NAMALWA (cell line): Measurements from ENCODE around the gene PIP5KL1.

Source experiments
- DNase-seq: peaks from one replicate; pipeline ENCODE4 v3.0.0-alpha.2; 2015; ENCODE audit warnings: low spot score

PIP5KL1 gene

DNA sequence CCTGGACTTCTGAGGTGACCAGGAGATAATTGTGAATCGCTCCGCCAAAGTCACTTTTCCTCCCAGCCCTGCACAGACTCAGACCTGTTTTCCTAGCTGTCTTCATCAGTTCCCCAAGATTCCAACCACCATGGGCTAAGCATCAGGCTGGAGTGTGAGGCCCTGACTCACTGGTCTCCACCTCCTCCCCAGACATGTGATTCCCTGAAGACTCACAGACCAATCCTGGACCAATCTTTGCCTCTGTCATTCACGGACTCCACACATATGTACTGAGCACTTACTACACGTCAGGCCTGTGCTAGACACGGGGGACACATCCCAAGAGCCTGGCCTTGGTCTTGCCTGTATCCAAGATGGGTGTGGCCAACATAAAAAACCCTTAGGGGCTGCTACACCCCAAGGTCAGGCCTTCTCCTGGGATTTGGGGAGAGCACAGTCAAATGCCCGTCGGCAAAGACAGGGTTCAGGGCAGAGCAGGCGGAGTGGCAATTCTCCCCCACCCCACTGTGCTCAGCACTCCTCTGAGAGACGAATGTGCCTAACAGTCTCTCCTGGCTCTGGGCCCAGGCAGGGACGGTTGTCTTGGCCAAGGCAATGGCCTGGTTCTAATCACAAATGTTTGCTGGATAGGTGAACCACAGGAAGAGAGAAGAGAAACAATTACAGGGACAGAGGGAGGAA is 38.3 kb upstream of the PIP5KL1 start:
- no peak for DNase-seq

DNA sequence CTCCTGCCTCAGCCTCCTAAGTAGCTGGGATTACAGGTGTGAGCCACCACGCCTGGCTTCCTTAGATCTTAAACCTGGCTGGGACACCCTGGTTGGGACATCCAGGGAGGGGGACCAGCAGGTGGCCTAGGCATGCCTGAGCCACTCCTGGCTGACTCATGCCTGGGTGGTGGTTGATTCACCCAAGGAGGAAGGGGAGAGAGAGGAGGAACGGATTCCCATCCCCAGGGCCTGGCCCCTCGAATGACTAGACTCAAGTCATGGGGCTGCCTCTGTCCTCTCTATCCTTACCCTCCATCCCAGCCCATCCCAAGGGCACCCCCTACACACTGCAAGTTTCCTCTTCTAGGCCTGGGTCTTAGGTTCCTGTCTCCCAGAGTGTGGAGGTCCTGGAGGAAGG is 37.5 kb upstream of the PIP5KL1 start:
- no peak for DNase-seq

DNA sequence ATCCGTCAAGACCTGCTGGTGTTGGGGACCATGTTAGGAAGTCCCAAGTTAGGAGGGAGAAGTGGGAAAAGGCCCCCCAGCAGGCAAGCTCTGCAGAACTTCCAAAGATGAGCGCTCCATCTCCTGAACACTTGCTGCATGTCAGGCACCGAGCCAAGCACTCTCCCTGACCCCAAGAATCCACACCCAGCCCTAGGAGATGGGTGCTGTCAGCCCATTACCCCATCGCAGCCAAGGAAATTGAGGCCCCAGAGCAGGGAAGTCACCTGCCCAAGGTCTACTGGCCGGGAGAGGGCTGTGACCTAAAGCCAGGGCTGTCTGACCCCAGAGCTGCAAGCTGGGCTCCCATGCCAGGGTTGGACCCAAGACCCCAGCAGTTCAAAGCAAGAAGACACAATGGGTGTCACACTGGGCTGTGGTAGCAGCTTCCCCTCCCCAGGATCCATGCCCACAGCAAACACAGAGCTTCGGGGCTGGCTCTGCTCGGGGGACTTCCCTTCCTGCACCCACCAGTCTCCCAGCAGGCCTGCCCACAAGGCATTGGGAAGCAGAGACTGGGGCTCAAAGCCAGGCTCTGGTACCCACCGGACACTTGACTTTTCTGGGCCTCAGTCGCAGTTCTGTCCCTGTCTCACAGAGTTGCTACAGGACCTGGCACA is 36.7 kb upstream of the PIP5KL1 start:
- no peak for DNase-seq

DNA sequence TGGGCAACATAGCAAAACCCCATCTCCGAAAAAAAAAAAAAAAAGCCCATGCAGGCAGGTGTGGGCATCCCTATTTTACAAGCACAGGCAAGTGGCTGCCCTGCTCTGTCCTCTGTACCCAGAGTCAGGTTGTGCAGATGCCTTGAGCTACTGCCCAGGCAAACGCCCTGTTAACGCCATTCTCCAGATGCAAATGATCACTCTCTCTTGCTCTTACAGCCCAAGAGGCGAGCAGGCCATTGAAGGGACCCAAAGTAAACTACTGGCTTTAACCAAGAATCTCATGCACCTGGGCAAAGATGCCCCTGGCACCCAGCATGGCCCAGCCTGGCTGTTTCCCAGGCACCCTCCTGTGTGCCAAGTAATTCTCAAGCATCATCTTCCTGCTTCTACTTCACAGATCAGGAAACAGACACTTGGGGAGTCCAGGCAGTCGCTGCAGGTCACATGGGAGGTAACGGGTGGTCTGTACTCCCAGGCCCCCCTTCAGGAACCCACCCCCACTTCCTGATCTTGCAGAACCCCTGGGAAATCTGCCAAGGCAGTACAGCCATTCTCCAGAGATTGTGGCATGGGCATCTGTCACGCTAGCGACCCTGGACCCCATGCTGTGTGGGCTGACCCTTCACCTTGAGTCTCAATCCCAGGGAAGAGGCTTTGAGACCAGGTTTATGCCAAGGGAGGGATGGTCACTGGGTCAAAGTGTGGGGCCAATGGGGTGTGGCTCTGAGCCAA is 36.0 kb upstream of the PIP5KL1 start:
- DNase-seq: no peak

DNA sequence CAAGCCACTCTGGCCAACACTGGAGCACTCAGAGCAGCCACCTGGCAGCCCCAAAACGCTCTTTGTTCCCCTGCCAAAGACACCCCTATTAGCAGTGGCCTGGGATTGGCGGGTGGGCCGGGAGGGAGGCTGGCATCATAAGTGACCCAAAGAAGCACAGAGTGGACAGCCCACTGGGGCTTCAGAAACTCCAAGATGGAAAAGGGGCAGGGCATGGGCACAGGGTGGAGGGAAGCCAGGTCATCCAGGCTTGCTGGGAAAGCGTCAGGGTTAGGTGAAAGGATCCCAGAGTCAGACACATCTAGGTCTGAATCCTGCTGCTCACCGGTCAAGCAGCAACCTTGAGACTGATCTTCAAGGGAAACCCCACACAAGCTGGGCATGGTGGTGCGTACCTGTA is 35.4 kb upstream of the PIP5KL1 start:
- DNase-seq: no peak

DNA sequence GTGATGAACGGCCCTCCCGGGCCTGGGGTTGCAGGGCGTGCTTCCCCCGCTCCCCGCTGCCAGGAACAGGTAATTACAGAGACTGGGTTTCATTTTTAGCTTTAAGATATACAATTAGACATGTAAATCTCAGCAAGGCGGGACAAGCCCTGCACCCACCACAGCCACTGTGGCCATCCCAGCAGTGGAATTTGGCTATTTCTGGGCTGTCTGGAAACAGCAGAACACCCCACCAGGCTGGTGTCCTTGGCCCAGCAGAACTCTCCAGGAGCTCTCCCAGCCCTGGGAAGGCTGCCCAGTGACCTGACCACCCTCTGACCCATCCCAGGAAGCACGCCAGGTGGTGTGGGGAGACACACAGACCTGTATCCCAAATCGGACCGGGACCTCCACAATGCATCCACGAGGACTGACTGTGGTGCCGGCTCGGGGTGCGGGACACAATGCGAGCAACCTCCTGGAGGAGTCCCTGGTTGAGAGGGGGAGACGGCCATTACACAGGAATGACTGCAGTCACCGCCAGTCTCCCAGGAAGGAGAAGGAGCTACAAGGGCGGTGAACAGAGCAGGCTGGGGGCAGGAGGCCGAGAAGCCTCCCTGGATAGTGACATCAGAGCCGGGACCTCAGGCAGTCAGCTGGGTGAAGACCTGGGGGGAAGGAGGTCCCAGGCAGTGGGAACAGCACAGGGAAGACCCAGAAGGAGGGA is 32.9 kb upstream of the PIP5KL1 start:
- no peak for DNase-seq

DNA sequence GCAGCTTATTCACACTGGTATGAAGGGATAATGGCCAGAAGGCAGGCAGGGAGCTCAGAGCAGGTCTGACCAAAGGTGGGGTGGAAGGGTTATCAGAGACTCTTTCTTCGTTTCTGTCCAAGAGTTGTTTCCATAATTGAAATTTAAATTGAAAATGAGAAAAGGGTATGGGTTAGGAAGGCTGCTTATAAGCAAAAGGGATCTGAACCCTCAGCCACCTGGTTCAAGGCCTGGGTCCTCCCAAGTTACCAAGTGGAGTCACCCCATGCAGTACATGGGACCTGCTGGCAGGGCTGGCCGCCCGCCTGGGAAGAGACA is 32.4 kb upstream of the PIP5KL1 start:
- no peak for DNase-seq

DNA sequence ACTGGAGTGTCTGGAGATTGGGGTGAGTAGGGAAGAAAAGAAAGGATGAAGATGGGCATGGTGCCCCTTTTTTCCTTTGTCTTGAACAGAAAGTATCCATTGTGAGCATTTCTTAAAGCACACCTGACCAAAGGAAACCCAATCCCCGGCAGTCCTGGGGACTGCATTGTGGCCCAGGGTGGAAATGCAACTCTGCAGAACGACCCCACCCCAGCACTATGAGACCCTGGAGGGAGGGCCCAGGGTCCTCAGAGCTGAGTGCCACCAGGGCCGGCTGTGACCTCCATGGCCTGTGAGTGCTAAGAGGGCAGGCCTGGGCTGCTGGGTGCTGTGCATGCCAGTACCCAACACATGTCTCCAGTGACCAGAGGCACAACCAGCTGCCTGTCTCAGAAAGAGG is 31.7 kb upstream of the PIP5KL1 start:
- DNase-seq: no peak

DNA sequence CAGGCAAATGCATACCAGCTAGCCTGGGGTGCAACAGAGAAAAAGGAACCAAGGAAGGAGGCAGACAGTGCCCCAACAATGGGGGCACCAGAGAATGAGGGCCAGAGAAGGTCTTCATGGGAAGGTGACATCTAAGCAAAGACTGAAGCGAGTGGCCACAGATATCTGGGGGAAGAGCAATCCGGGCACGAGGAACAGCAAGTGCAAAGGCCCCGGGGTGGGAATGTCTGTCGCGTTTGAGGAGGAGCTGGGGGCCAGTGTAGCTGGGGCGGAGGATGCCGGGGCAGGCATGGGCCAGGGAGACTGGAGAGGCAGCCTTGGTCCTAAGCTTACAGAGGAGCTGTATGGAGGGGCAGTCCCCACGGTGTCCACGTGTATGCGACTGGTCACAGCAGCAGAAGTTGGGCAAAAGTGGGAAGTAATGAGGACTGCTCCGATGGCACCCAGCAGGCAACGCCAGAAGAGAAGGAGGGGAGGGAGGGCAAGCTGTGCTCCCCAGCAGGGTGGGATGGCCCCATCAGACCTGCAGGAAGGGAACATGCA is 31.1 kb upstream of the PIP5KL1 start:
- DNase-seq: no peak

DNA sequence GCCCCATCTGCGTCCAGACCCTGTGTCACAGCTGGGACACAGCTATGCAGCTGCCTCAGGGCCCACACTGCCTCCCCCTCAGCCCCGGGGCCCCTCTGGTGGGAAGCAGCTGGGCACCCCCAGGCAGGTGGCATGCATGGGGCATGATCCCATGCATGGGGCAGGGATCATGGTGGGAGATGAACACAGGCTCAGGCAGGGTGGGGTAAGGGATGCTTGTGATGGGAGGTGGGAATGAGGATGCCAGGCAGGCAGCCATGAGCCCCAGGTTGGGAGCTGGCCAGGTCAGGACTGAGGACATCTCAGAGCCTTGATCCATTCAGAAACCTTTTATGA is 30.5 kb upstream of the PIP5KL1 start:
- no peak for DNase-seq

DNA sequence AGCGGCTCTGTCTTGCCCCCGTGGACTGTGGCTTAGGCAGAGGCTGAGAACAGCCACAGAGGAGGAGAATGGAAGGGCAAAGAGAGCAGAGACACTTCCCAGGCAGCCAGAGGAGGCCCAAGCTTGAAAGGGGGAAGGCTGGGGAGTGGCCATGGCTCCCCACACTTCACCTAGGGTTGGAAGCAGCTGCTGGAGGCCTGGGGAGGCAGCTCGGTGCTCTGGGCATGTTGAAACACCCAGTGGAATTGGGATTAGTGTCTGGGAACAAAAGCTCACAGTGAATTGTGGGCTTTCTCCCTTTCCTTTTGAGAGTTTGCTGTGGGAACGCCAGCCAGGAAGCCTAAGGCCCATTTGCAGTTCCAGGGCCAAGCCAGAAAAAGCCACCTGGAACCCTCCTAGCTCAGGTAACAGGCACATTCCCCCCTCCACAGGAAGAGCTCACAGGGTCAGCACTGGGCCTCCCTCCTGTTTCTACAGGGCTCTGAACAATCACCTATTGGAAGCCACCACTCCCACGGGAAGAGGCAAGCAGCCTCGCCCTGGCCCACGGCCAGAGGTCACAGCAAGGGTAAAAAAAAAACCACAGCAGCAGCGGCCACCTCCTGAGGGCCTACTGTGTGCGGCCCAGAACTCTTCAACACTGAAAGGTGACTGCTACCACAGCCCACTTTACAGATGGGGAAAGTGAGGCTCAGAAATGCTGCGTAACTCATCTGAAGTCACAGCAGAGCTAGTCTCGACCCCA is 30.0 kb upstream of the PIP5KL1 start:
- DNase-seq: no peak

DNA sequence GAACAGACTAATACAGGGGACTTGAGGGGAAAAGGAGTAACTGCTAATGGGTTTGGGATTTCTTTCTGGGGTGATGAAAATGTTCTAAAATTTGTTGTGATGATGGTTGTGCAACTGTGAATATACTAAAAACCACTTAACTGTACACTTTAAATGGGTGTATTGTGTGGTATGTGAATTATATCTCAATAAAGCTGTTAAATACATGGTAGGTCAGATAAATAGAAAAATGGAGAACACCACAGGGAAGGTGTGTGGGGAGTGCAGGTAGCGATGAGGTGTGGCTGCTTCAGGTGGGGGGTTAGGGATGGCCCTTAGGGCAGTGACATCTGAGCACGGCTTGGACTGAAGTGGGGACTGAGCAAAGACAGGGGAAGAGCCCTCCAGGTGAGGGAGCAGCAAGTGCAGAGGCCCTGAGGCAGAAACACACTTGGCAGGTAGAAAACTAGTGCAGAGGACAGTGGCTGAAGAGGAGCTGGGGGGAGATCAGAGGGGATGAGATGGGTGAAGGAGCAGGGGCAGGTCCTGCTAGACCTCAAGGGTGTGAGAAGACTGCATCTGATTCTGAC is 29.3 kb upstream of the PIP5KL1 start:
- DNase-seq: no peak

DNA sequence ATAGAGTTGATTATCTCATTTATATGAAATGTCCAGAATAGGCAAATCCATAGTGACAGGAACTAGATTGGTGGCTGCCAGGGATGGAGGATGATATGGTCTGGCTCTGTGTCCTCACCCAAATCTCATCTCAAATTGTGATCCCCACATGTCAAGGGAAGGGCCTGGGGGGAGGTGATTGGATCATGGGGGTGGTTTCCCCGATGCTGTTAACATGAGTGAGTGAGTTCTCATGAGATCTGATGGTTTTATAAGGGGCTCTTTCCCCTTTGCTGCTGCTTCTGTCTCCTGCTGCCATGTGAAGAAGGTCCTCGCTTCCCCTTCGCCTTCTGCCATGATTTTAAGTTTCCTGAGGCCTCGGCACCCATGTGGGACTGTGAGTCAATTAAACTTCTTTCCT is 28.8 kb upstream of the PIP5KL1 start:
- no peak for DNase-seq

DNA sequence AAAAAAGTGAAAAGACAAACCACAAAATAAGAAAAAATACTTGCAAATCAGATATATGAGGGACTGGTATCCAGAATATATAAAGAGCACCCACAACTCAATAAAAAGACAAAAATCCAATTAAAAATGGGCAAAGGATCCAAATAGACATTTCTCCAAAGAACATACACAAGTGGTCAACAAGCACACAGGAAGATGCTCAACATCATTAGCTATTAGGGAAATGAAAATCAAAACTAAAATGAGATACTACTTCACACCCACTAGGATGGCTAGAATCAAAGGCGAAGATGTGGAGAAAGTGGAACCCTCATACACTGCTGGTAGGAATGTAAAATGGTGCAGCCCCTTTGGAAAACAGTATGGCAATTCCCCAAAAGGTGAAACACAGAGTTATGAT is 28.2 kb upstream of the PIP5KL1 start:
- DNase-seq: no peak

DNA sequence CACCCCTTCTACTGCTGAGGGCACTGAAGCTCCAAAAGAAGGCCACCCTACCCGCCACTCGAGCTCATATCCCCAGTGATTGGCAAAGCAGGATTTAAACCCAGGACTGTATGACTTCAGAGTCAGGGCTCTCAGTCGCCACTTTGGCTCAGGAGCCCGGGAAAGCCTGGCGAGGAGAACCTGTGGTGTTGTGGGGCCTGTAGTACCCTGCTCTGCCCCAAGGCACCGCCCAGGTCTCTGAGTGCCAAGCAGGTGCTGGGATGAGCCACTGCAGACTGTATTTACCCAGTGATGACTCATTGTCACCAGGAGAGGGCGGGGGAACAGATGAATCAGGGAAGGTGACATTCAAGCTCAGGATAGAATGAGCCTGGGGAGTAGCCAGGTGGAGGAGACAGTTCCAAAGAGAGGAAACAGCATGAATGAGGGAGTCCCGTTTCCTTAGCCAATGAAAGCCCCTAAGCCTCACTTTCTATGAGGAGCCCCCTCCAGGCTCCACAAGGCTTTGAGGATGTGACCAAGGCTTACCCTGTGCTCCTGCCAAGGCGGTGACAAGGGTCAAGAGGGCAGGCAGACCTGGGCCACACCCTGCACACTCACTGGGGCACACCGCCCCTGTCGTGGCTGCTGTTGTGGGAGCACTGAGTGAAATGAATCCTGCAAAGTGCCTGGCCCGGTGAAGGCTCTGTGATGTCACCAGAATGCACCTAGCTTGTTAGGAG is 24.9 kb upstream of the PIP5KL1 start:
- peak; percentile 86 for DNase-seq

DNA sequence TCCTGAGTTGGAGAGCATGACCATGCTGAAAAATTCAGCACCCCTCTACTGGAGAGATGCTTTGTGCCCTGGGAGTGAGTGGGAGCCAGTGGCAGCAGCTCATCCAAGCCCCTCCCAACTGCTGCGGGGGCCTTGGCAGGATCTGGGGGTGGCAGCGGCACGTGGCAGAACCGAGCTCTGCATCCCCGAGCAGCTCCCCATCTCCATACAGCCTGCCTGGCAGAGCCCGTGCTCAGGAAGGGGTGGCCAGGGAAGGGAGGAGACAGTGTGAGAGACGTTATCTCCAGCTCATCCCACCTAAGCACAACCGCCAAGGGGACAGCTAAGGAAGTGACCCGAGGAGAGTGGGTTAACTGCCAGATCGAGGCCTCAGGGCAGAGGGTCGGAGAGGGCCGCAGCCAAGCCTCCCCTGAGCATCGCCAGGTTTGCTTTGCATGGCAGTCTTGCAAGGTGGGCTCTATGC is 24.3 kb upstream of the PIP5KL1 start:
- no peak for DNase-seq

DNA sequence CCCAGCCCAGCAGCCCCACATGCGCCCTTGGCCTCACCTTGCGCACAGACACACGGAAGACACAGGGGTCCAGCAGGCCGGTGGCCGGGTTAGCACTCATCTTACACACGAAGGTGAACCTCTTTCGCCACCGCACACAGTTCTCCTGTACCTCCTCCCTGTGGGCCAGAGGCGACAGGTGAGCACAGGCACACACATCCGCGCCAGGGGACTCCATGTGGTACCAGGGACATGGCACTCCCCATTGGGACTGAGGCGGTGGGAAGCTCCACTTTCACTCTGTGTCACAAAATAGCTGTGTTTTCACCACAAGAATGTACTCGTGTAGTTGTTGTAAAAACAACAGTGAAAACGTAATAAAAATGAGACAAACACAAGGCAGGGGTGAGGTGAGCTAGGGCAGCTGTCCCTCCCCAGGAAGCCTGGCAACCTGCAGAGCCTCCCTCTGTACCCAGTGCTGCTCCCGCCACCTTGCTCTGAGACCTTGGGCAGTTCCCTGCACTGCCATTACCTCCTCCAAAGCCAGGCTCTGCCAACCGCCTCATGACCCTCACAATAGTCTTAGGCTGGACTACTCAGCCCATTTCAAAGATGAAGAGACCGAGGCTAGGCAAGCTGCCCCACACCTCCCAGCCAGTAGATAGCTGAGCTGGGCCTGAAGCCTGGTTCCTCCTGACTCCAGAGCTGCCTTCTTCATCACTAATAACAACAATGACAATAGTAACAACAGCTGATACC is 23.4 kb upstream of the PIP5KL1 start:
- no peak for DNase-seq

DNA sequence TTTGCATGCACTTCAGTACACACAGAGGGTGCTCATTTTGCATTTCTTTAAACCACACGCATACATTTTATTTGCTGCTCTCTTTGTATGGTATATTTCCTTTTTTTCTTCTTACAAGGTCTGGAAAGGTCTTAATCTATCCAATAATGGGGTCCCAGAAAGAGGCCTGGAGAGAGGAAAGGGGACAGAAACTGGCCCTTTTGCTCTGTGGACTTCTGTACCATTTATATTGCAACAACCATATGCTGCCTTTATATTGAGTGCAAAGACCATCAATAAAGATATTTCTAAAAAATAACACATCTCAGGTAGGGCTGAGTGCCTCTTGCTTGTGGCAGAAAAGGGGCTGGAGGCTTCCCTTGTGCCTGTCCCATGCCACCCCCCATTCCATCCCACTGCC is 22.6 kb upstream of the PIP5KL1 start:
- DNase-seq: no peak

DNA sequence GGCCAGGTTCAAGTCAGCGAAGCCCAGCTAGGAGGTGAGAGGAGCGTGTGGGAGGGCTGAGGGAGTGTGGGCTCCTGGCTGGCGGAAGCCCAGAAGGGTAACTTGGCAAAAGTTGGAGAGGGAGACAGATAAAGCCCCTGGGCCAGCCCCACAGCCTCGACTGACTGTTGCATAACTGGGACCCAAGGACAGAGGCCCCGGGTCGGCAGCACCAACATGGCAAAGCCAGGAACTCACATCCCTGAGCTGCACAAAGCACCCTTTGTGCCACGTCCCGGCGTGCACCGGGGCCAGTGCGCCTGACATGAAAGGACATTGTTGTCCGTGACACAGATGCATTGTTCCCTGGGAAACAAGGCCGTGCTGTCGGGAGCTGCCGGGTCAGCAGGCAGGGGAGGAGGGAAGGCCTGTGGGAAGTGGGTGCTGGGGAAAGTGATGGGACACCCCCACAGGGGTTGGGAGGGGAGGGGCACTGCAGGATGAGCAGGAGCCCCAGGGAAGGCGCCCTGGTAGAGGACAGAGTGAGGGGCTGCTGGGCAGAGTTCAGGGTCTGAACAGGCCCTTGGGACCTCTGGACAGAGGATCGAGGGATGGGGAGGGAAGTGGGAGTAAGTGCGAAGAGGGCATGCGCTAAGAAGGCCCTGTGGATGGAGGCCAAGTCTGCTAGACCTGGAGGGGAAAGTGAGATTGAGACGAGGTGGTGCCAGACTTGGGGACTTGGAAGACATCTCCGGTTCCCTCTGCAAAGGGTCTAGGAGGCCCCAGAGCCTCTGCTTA is 20.1 kb upstream of the PIP5KL1 start:
- DNase-seq: no peak
